ENCODE measurements around the gene ARID4B.
"Not testable (repeated sequence)": the region's sequence is repeated elsewhere in the genome, so short reads cannot be mapped to it uniquely, and the experiment has no call there.

ARID4B gene

DNA sequence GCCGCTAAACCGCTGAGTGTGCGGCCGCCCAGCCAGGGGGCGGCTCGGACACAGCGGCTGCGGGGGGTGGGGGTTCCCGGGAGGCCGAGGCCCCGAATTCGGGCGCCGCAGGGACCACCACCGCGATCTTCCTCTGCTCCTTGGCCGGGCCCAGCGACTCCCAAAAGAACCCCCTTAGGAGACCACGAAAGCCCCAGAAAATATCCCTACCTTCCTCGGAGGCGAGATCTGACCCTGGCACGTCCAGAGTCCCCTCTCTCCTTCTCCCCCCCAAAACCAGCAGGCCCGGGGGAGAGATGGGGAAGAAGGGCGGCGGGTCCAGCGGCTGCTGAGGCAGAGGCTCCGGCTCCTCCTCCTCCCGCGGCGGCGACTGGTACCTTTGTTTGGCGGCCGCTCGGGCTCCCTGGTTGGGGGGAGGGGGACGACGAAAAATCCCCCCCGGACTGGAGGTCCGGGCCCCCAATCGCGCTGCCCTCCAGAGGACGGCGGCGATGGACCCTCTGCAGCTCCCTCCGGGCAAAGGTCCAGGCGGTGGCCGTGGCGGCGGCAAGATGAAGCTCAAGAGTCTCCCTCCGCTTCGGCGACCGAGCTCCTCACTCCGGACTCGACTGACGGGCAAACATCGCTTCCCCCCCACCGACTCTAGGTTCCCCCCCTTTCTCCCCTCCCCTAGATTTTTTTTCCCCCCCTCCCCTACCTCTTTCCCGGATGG is at the start of gene ARID4B:
TSS of gene ARID4B (minus strand) at position 621 of the 712 bp plus-strand sequence. CDS start 1,260 bp downstream, outside the sequence.
- in situ Hi-C loops (cut with MboI; ENCODE audit: low sequenced_read_pairs): no loop called here
- peak within 1 kb of the TSS; percentile 92 for H3K4me3 ChIP-seq
- DNase-seq (ENCODE audit: low spot score in 2 of 2): no peak
- H3K27me3 ChIP-seq (ENCODE audit: low read depth): no peaks in the 10 kb centered on the region
- no peaks in the 10 kb centered on the region for H3K9me3 ChIP-seq
- H3K36me3 ChIP-seq (replicated peaks): peaks cover 5% of the 10 kb centered on the region; the same call in 1 of the 2 replicates
- H3K4me1 ChIP-seq: peaks cover 20% of the 10 kb centered on the region

- Histone ChIP-seq H3K27me3 (ENCODE audit: low read depth) (no peaks in the 10 kb centered on the region), H3K4me1 (no peaks in the 10 kb centered on the region), H3K4me3 (no peak overlapping the region), H3K36me3 (replicated peaks) (peaks cover 13% of the 10 kb centered on the region), H3K9me3 (no peaks in the 10 kb centered on the region)
- no peak for DNase-seq (ENCODE audit: low spot score in 2 of 2)
- in situ Hi-C loops (cut with MboI; ENCODE audit: low sequenced_read_pairs): no loop called here
Observed at GRCh38 chr1:235375919-235376605, 48.1 kb upstream of the ARID4B start.

- no peak for DNase-seq (ENCODE audit: low spot score in 2 of 2)
- Histone ChIP-seq H3K4me1 (peaks cover 5% of the 10 kb centered on the region), H3K4me3 (no peak overlapping the region), H3K27me3 (ENCODE audit: low read depth) (no peaks in the 10 kb centered on the region; the same call in 1 of the 2 replicates), H3K36me3 (replicated peaks) (no peaks in the 10 kb centered on the region), H3K9me3 (no peaks in the 10 kb centered on the region)
- in situ Hi-C loops (cut with MboI; ENCODE audit: low sequenced_read_pairs): no loop called here
Observed at GRCh38 chr1:235369802-235370201, 41.8 kb upstream of the ARID4B start.

- in situ Hi-C loops (cut with MboI; ENCODE audit: low sequenced_read_pairs): no loop called here
Observed at GRCh38 chr1:235368428-235368827, 40.4 kb upstream of the ARID4B start.

GRCh38 chr1:235367000-235367908 is 39.3 kb upstream of the ARID4B start, which contains the start of gene TBCE:
Gene TBCE, plus strand, starts transcription at chr1:235367427. Its CDS starts 12,623 bp downstream, at chr1:235380050.
- Histone ChIP-seq H3K9me3 (no peaks in the 10 kb centered on the region), H3K27me3 (ENCODE audit: low read depth) (no peaks in the 10 kb centered on the region; the same call in 1 of the 2 replicates), H3K4me3 (peak within 1 kb of the TSS; percentile 89), H3K36me3 (replicated peaks) (no peaks in the 10 kb centered on the region), H3K4me1 (peaks cover 5% of the 10 kb centered on the region)
- in situ Hi-C loops (cut with MboI; ENCODE audit: low sequenced_read_pairs): no loop called here
- peak; percentile 95 to 97 for DNase-seq (ENCODE audit: low spot score in 2 of 2)

More at GRCh38 chr1:235368428-235368827, 40.4 kb upstream of the ARID4B start:
- peaks cover 5% of the 10 kb centered on the region for H3K4me1 ChIP-seq
- H3K27me3 ChIP-seq (ENCODE audit: low read depth): no peaks in the 10 kb centered on the region; the same call in 1 of the 2 replicates
- H3K36me3 ChIP-seq (replicated peaks): no peaks in the 10 kb centered on the region
- DNase-seq (ENCODE audit: low spot score in 2 of 2): no peak
- peak overlapping the region; percentile 89; the same call in 1 of the 2 replicates for H3K4me3 ChIP-seq
- no peaks in the 10 kb centered on the region for H3K9me3 ChIP-seq

DNA sequence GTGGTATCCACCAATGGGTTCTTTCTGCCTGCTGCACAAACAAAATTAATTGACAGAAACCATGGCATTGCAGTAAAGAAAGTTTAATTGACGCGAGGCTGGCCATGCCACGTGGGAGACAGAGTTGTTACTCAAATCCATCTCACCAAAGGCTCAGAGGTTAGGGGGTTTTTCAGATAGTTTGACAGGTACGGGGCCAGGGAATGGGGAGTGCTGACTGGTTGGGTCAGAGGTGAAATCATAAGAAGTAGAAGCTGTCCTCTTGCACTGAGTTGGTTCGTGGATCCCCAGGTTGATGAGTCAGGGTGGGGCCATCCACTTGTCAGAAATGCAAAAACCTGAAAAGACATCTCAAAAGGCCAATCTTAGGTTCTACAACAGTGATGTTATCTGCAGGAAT is 38.3 kb upstream of the ARID4B start:
- Histone ChIP-seq H3K27me3 (ENCODE audit: low read depth) (no peaks in the 10 kb centered on the region; the same call in 1 of the 2 replicates), H3K4me3 (no peak overlapping the region), H3K4me1 (peaks cover 5% of the 10 kb centered on the region), H3K9me3 (no peaks in the 10 kb centered on the region), H3K36me3 (replicated peaks) (no peaks in the 10 kb centered on the region)
- DNase-seq (ENCODE audit: low spot score in 2 of 2): no peak
- in situ Hi-C loops (cut with MboI; ENCODE audit: low sequenced_read_pairs): no loop called here

- H3K27me3 ChIP-seq (ENCODE audit: low read depth); DNase-seq (ENCODE audit: low spot score in 2 of 2); H3K4me1 ChIP-seq; H3K36me3 ChIP-seq (replicated peaks); H3K9me3 ChIP-seq; H3K4me3 ChIP-seq; in situ Hi-C loops (cut with MboI; ENCODE audit: low sequenced_read_pairs): not testable (repeated sequence)
Observed at GRCh38 chr1:235364189-235364588, 36.2 kb upstream of the ARID4B start.

- in situ Hi-C loops (cut with MboI; ENCODE audit: low sequenced_read_pairs): no loop called here
- Histone ChIP-seq H3K36me3 (replicated peaks) (no peaks in the 10 kb centered on the region), H3K9me3 (no peaks in the 10 kb centered on the region), H3K27me3 (ENCODE audit: low read depth) (no peaks in the 10 kb centered on the region), H3K4me3 (no peak overlapping the region), H3K4me1 (peaks cover 12% of the 10 kb centered on the region)
- DNase-seq (ENCODE audit: low spot score in 2 of 2): no peak
Observed at GRCh38 chr1:235358899-235359298, 30.9 kb upstream of the ARID4B start.

DNA sequence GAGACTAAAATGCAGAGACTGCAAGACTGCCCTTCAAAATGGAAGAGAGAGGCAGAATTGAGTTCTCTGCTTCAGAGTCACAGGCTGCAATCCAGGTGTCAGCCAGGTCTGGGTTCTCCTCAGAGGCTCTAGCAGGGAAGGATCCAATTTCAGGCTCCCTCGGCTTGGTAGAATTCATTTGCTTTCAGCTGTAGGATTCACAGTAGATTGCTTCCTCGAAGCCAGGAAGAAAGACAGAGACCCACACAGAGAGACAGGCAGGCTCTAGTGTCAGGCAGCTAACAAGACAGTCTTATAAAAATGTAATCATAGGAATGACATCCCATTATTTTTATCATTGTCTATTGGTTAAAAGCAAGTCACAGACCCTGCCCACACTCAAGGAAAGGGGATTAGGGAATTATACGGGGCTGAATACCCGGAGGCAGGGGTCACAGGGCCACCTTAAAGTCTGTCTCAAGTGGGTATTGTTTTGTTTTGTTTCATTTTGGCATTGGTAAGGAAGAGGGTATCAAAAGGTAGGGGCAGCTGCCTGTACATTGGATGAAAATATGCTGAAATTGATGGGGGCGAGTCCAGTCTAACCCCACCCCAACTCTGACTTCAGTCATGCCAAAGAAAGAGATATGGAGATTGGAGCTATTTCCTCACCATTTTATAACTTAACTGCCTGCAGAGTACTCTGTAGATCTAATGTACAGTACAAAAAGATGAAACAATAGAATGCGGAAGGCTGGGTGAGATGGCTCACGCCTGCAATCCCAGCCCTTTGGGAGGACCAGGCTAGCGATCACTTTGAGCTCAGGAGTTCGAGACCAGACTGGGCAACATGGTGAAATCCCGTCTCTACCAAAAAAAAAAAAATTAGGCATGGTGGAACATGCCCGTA is 29.8 kb upstream of the ARID4B start:
- DNase-seq (ENCODE audit: low spot score in 2 of 2): peak; percentile 31 to 36
- Histone ChIP-seq H3K4me3 (no peak overlapping the region), H3K27me3 (ENCODE audit: low read depth) (no peaks in the 10 kb centered on the region), H3K9me3 (no peaks in the 10 kb centered on the region), H3K4me1 (peaks cover 12% of the 10 kb centered on the region), H3K36me3 (replicated peaks) (no peaks in the 10 kb centered on the region)
- in situ Hi-C loops (cut with MboI; ENCODE audit: low sequenced_read_pairs): no loop called here

- no peak for DNase-seq (ENCODE audit: low spot score in 2 of 2)
- Histone ChIP-seq H3K4me1 (0 out of 2 replicates have a peak, but pooled peaks cover under 1% of the 10 kb centered on the region), H3K27me3 (ENCODE audit: low read depth) (no peaks in the 10 kb centered on the region), H3K9me3 (no peaks in the 10 kb centered on the region), H3K36me3 (replicated peaks) (no peaks in the 10 kb centered on the region), H3K4me3 (no peak overlapping the region)
- in situ Hi-C loops (cut with MboI; ENCODE audit: low sequenced_read_pairs): no loop called here
Observed at GRCh38 chr1:235351898-235352297, 23.9 kb upstream of the ARID4B start.

- Histone ChIP-seq H3K27me3 (ENCODE audit: low read depth) (no peaks in the 10 kb centered on the region), H3K4me3 (no peak overlapping the region), H3K9me3 (no peaks in the 10 kb centered on the region), H3K36me3 (replicated peaks) (no peaks in the 10 kb centered on the region), H3K4me1 (no peaks in the 10 kb centered on the region)
- in situ Hi-C loops (cut with MboI; ENCODE audit: low sequenced_read_pairs): no loop called here
- DNase-seq (ENCODE audit: low spot score in 2 of 2): no peak
Observed at GRCh38 chr1:235351441-235351840, 23.5 kb upstream of the ARID4B start.

- Histone ChIP-seq H3K27me3 (ENCODE audit: low read depth) (no peaks in the 10 kb centered on the region), H3K4me3 (no peak overlapping the region), H3K4me1 (peaks cover 23% of the 10 kb centered on the region), H3K9me3 (no peaks in the 10 kb centered on the region), H3K36me3 (replicated peaks) (0 out of 2 replicates have a peak, but pooled peaks cover 2% of the 10 kb centered on the region)
- no peak for DNase-seq (ENCODE audit: low spot score in 2 of 2)
- in situ Hi-C loops (cut with MboI; ENCODE audit: low sequenced_read_pairs): no loop called here
Observed at GRCh38 chr1:235343726-235344125, 15.7 kb upstream of the ARID4B start.
